SK-N-SH treated with all-trans-retinoic acid at 6 μM for 48 hours (cell line): ENCODE results near the gene MPC1.

Experiments used
- CSDC2 ChIP-seq: fragments of 250-450 bp; sonication (Bioruptor Pico); IDR thresholded peaks from 2 replicates; pipeline ENCODE4 v1.5.0; 2020; ENCODE audit warnings: mild to moderate bottlenecking, moderate library complexity
- ISL1 ChIP-seq: fragments of 250-450 bp; sonication (Bioruptor Pico); IDR thresholded peaks from 2 replicates; pipeline ENCODE4 v2.1.2; 2022; ENCODE audit warnings: mild to moderate bottlenecking, moderate library complexity
- OSR1 ChIP-seq: fragments of 250-450 bp; sonication (Bioruptor Pico); IDR thresholded peaks from 2 replicates; pipeline ENCODE4 v1.8.0; 2022; ENCODE audit warnings: moderate library complexity, mild to moderate bottlenecking, inconsistent platforms
- RARB ChIP-seq: fragments of 250-450 bp; sonication (Bioruptor Pico); IDR thresholded peaks from 2 replicates; pipeline ENCODE4 v1.8.0; 2021; ENCODE audit warnings: mild to moderate bottlenecking, moderate library complexity
- ZNF565 ChIP-seq: fragments of 450-650 bp; formaldehyde crosslinking; conservative IDR thresholded peaks from 2 replicates; pipeline ENCODE4 v1.5.0; 2020; ENCODE audit warnings: low read depth, mild to moderate bottlenecking, moderate library complexity
- TF ChIP-seq, protein P1 (sequence below): fragments of 250-450 bp; sonication (Bioruptor Pico); IDR thresholded peaks from 2 replicates; pipeline ENCODE4 v1.8.0; 2021; ENCODE audit warnings: low read depth, mild to moderate bottlenecking, moderate library complexity, borderline replicate concordance
- TF ChIP-seq, protein P2 (sequence below): fragments of 250-450 bp; sonication (Bioruptor Pico); IDR thresholded peaks from 2 replicates; pipeline ENCODE4 v1.5.0; 2020; ENCODE audit warnings: mild to moderate bottlenecking, moderate library complexity

DNA sequence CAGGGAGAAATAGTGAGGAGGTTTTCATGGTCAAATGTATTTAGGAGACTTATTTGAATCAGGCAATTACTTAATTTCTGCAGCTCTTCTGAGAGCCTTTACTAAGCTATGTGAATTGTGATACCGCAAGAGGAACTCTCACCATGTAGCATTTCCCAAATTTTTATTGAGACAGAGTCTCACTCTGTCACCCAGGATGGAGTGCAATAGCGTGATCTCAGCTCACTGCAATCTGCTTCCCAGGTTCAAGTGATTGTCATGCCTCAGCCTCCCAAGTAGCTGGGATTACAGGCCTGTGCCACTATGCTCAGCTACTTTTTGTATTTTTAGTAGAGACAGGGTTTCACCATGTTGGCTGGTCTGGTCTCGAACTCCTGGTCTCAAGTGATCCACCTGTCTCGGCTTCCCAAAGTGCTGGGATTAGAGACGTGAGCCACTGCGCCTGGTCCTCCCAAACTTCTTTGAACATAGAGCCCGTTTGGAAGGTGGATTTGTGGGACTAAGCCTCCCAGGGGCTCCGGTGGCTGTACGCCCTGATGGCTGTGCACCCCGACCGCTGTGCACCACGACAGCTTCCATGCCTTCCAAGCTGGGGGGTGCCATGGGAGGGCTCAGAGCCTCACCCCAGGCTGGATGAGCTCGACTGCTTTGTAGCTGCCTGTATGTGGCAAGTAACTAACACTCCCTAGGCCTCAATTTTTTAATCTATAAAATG is 5.7 kb upstream of the MPC1 start:
- TF ChIP-seq CSDC2 (CRISPR knock-in tag): no peak
- TF ChIP-seq ISL1: no peak
- TF ChIP-seq OSR1 (CRISPR knock-in tag): no peak
- no peak for TF ChIP-seq RARB (CRISPR knock-in tag)
- TF ChIP-seq, protein P1, sequence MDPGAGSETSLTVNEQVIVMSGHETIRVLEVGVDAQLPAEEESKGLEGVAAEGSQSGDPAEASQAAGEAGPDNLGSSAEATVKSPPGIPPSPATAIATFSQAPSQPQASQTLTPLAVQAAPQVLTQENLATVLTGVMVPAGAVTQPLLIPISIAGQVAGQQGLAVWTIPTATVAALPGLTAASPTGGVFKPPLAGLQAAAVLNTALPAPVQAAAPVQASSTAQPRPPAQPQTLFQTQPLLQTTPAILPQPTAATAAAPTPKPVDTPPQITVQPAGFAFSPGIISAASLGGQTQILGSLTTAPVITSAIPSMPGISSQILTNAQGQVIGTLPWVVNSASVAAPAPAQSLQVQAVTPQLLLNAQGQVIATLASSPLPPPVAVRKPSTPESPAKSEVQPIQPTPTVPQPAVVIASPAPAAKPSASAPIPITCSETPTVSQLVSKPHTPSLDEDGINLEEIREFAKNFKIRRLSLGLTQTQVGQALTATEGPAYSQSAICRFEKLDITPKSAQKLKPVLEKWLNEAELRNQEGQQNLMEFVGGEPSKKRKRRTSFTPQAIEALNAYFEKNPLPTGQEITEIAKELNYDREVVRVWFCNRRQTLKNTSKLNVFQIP (CRISPR knock-in tag): no peak
- TF ChIP-seq, protein P2, sequence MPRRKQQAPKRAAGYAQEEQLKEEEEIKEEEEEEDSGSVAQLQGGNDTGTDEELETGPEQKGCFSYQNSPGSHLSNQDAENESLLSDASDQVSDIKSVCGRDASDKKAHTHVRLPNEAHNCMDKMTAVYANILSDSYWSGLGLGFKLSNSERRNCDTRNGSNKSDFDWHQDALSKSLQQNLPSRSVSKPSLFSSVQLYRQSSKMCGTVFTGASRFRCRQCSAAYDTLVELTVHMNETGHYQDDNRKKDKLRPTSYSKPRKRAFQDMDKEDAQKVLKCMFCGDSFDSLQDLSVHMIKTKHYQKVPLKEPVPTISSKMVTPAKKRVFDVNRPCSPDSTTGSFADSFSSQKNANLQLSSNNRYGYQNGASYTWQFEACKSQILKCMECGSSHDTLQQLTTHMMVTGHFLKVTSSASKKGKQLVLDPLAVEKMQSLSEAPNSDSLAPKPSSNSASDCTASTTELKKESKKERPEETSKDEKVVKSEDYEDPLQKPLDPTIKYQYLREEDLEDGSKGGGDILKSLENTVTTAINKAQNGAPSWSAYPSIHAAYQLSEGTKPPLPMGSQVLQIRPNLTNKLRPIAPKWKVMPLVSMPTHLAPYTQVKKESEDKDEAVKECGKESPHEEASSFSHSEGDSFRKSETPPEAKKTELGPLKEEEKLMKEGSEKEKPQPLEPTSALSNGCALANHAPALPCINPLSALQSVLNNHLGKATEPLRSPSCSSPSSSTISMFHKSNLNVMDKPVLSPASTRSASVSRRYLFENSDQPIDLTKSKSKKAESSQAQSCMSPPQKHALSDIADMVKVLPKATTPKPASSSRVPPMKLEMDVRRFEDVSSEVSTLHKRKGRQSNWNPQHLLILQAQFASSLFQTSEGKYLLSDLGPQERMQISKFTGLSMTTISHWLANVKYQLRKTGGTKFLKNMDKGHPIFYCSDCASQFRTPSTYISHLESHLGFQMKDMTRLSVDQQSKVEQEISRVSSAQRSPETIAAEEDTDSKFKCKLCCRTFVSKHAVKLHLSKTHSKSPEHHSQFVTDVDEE (CRISPR knock-in tag): no peak
- no peak for TF ChIP-seq ZNF565 (CRISPR knock-in tag)
